ENCODE results near the gene RAPGEF3. TPM values are rescaled to one million over a fixed set of nuclear protein-coding genes. Genes with fewer than 3 reads are reported as not detected.
A peak's percentile ranks its signal among the peaks of the same experiment; 100 is the strongest.

The RAPGEF3 gene
- total RNA-seq, 4 donors from 2014 or later: 17.0 to 27.0 (median 22.3) TPM

- TF ChIP-seq POLR2A (IDR thresholded peaks at IDR 0.05): no peak
- TF ChIP-seq, protein P1, sequence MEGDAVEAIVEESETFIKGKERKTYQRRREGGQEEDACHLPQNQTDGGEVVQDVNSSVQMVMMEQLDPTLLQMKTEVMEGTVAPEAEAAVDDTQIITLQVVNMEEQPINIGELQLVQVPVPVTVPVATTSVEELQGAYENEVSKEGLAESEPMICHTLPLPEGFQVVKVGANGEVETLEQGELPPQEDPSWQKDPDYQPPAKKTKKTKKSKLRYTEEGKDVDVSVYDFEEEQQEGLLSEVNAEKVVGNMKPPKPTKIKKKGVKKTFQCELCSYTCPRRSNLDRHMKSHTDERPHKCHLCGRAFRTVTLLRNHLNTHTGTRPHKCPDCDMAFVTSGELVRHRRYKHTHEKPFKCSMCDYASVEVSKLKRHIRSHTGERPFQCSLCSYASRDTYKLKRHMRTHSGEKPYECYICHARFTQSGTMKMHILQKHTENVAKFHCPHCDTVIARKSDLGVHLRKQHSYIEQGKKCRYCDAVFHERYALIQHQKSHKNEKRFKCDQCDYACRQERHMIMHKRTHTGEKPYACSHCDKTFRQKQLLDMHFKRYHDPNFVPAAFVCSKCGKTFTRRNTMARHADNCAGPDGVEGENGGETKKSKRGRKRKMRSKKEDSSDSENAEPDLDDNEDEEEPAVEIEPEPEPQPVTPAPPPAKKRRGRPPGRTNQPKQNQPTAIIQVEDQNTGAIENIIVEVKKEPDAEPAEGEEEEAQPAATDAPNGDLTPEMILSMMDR (IDR thresholded peaks at IDR 0.05 in 4 of 5, conservative IDR thresholded peaks at IDR 0.05 in 1 of 5): peak; percentile 53 to 72 (median 70)
- Histone ChIP-seq H3K27ac (no peak overlapping the region), H3K27me3 (no peaks in the 10 kb centered on the region), H3K9me3 (no peaks in the 10 kb centered on the region), H3K4me3 (no peak overlapping the region), H3K36me3 (peaks cover 0 to 49% of the 10 kb centered on the region in 2 donors), H3K4me1 (peaks cover 54 to 66% of the 10 kb centered on the region in 2 donors)
- no peak for DNase-seq
- intact Hi-C loops (cut with DNase I; ENCODE audit: low total_unique reads): no loop called here
- in situ Hi-C loops (cut with MboI; ENCODE audit: low sequenced_read_pairs in 4 of 4): no loop called here
- peak in 1 of 2 donors; percentile 14 for ATAC-seq
Measured at GRCh38 chr12:47797441-47797840, 38.8 kb upstream of the RAPGEF3 start.

DNA sequence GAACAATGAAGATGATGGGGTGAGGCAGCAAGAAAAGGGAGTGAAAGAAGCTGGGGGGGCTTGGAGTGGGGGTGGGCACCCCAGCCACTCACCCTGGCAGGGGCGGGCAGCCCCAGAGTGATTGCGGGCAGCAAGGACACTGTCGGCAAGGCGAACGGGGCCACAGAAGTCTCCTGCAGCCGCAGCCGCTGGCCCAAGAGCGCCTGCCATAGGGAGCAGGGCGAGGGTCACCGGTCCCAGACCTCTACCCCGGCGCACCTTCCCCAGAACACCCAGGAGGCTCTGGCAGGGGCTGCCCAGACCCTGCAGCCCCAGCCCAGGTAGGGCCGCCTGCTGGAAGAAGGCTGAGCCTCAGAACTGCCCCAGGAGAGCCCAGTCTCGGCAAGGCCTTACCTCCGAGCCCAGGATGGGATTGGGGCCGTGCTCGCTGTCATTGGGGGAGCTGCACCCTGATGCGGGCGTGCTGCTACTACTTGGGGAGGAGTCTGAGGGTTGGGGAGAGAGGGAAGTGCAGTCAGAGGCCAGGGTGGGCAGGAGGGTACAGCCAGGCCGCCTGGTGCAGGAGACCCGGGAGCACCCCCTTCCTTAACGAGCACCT, 37.2 kb upstream of the RAPGEF3 start:
- H3K27me3 ChIP-seq: no peaks in the 10 kb centered on the region
- H3K4me3 ChIP-seq: no peak overlapping the region
- no peak overlapping the region for H3K27ac ChIP-seq
- no peaks in the 10 kb centered on the region for H3K9me3 ChIP-seq
- in situ Hi-C loops (cut with MboI; ENCODE audit: low sequenced_read_pairs in 4 of 4) (no loop called here), intact Hi-C loops (cut with DNase I; ENCODE audit: low total_unique reads) (no loop called here)
- peaks cover 39 to 54% of the 10 kb centered on the region in 2 donors for H3K4me1 ChIP-seq
- no peak for ATAC-seq
- H3K36me3 ChIP-seq: peaks cover 0 to 64% of the 10 kb centered on the region in 2 donors
- TF ChIP-seq POLR2A (IDR thresholded peaks at IDR 0.05): no peak
- TF ChIP-seq, protein P1 (IDR thresholded peaks at IDR 0.05 in 4 of 5, conservative IDR thresholded peaks at IDR 0.05 in 1 of 5): no peak
- no peak for DNase-seq

- DNase-seq (no peak), ATAC-seq (no peak)
- peaks cover 33 to 48% of the 10 kb centered on the region in 2 donors for H3K4me1 ChIP-seq
- H3K36me3 ChIP-seq: peaks cover 0 to 71% of the 10 kb centered on the region in 2 donors
- intact Hi-C loops (cut with DNase I; ENCODE audit: low total_unique reads): no loop called here
- no peaks in the 10 kb centered on the region for H3K9me3 ChIP-seq
- in situ Hi-C loops (cut with MboI; ENCODE audit: low sequenced_read_pairs in 4 of 4): no loop called here
- H3K27ac ChIP-seq: no peak overlapping the region
- H3K27me3 ChIP-seq: no peaks in the 10 kb centered on the region
- no peak overlapping the region for H3K4me3 ChIP-seq
- TF ChIP-seq POLR2A (IDR thresholded peaks at IDR 0.05): no peak
- TF ChIP-seq, protein P1 (IDR thresholded peaks at IDR 0.05 in 4 of 5, conservative IDR thresholded peaks at IDR 0.05 in 1 of 5): no peak
Measured at GRCh38 chr12:47795121-47795813, 36.6 kb upstream of the RAPGEF3 start.

- no peak for TF ChIP-seq POLR2A (IDR thresholded peaks at IDR 0.05)
- TF ChIP-seq, protein P1 (IDR thresholded peaks at IDR 0.05 in 4 of 5, conservative IDR thresholded peaks at IDR 0.05 in 1 of 5): no peak
- intact Hi-C loops (cut with DNase I; ENCODE audit: low total_unique reads): no loop called here
- DNase-seq: no peak
- Histone ChIP-seq H3K4me3 (no peak overlapping the region), H3K9me3 (no peaks in the 10 kb centered on the region), H3K4me1 (peaks cover 27 to 42% of the 10 kb centered on the region in 2 donors), H3K36me3 (peaks cover 0 to 77% of the 10 kb centered on the region in 2 donors), H3K27me3 (no peaks in the 10 kb centered on the region), H3K27ac (no peak overlapping the region)
- in situ Hi-C loops (cut with MboI; ENCODE audit: low sequenced_read_pairs in 4 of 4): no loop called here
- no peak for ATAC-seq
Measured at GRCh38 chr12:47794679-47795078, 36.0 kb upstream of the RAPGEF3 start.
